SIG-M5 treated with dmso at 0.1 percent for 504 hours (cell line): ENCODE measurements around the gene OR5AU1.

Experiments used
- DNase-seq: peaks from one replicate; lab custom pipeline; 2025; ENCODE audit not compliant: unreplicated experiment; lab: John Stamatoyannopoulos, UW

OR5AU1 gene

GRCh38 chr14:21108791-21109190 is 47.1 kb downstream of the OR5AU1 start:
- no peak for DNase-seq

DNA sequence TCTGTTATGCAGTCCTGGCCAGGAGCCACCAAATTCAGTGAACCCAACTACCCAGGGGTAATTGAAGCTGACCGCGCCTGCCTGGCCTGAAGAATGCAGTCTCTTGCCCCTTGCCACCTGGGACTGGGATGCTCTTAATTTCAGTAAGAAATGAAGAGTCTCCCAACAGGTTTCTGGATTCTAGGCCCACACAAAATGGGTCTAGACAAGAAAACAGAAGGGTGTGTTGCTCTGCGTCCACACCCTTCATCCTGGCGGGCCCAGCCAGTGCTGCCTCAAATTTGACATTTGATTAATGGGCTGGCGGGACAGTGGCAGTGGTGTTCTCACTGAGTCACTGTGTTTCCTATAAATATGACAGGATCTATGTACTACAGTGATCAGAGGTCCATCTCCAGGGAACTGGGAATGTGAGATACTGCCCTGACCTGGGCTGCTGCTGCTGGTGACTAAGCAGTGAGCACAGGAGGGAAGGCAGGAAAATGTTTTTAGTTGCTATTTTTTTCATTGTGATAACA is 48.5 kb downstream of the OR5AU1 start:
- DNase-seq = no peak

GRCh38 chr14:21106498-21107282 is 49.2 kb downstream of the OR5AU1 start:
- peak; percentile 74 for DNase-seq

GRCh38 chr14:21106176-21106497 is 49.7 kb downstream of the OR5AU1 start:
- peak; percentile 26 for DNase-seq

DNA sequence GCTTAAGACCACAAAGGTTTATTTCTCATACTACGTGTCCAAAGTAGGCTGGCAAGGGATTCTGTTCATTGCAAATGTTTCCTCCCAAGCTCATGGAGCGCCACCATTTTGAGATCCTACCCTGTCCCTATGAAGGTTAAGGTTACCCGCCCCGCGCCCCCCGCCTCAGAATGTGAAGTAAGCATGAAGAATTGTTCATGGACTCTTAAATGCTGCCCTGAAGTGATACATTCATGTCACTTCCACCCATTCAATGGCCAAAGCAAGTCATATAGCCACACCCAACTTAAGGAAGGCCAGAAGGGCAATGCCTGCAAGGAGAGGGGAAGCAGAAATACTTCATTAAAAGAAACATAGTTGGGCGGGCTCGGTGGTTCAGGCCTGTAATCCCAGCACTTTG is 50.8 kb downstream of the OR5AU1 start:
- no peak for DNase-seq
